Femur (tissue), 1 donor: Measurements from ENCODE around the gene PRDM16.

Experiments
- DNase-seq: peaks from one replicate; pipeline ENCODE4 v3.0.0-alpha.2; 2017

Gene PRDM16

DNA sequence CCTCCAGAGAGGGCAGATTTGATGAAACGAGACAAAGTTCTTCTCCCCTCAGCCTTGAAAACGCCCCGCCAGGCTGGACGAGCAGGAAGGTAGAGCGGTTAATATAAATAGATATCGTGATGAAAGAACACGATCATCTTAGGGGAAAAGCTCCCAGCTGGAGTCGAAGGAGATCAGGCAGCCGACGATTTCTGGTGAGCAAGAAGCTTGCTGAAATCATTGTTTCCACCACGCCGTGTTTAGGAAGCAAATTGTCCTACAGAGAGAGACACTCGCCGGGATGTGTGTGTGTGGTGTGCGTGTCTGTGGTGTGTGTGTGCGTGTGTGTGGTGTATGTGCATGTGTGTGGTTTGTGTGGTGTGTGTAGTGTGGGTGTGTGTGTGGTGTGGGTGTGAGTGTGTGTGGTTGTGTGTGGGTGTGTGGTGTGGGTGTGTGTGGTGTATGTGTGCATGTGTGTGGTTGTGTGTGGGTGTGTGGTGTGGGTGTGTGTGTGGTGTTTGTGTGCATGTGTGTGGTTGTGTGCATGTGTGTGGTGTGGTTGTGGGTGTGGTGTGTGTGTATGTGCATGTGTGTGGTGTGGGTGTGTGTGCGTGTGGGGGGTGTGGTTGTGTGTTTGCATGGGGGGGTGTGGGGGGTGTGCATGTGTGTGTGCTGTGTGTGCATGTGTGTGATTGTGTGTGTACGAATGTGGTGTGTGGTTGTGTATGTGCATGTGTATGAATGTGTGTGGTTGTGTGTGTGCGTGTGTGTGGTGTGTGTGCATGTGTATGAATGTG, 340.6 kb downstream of the PRDM16 start:
- no peak for DNase-seq

DNA sequence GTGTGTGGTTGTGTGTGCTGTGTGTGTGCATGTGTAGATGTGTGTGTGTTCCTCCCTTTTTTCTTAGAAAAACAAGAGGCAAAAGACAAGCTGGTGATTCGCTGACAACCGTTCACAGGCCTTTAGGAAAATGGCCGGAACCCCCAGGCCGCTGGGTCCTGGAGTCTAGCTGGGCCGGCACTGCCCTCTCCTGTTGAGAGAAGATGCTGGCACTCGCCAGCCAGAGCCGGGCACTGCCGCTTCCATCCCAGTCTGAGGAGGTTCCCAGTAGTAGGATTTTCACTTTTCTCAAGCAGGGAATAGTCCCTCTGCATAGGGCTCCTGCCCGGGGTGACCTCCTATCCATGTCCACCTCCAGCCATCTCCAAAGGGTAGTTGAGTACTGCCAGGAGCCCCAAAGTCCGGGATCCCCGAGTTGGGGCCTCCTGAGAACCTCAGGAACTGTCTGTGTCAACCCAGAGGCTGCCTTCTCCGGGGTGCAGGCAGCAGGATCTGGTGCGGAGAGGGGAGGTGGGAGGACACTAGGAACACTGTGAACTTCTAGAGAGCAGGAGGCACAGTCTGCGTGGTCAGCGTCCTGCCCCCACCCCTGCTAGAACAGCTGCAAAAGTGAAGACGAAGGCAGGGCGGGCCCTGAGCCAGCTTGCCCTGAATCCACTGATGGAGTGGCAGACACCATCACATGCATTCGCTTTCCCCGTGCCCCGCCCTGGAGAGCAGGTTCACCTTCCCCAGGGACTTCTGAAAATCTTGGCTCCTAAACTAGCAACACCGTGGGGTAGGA, 341.3 kb downstream of the PRDM16 start:
- peak; percentile 84 for DNase-seq

DNA sequence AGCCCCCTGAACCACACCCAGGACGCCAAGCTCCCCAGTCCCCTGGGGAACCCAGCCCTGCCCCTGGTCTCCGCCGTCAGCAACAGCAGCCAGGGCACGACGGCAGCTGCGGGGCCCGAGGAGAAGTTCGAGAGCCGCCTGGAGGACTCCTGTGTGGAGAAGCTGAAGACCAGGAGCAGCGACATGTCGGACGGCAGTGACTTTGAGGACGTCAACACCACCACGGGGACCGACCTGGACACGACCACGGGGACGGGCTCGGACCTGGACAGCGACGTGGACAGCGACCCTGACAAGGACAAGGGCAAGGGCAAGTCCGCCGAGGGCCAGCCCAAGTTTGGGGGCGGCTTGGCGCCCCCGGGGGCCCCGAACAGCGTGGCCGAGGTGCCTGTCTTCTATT, 342.8 kb downstream of the PRDM16 start:
- no peak for DNase-seq

DNA sequence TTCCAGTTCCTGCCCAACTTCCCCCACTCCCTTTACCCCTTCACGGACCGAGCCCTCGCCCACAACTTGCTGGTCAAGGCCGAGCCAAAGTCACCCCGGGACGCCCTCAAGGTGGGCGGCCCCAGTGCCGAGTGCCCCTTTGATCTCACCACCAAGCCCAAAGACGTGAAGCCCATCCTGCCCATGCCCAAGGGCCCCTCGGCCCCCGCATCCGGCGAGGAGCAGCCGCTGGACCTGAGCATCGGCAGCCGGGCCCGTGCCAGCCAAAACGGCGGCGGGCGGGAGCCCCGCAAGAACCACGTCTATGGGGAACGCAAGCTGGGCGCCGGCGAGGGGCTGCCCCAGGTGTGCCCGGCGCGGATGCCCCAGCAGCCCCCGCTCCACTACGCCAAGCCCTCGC, 343.4 kb downstream of the PRDM16 start:
- no peak for DNase-seq

DNA sequence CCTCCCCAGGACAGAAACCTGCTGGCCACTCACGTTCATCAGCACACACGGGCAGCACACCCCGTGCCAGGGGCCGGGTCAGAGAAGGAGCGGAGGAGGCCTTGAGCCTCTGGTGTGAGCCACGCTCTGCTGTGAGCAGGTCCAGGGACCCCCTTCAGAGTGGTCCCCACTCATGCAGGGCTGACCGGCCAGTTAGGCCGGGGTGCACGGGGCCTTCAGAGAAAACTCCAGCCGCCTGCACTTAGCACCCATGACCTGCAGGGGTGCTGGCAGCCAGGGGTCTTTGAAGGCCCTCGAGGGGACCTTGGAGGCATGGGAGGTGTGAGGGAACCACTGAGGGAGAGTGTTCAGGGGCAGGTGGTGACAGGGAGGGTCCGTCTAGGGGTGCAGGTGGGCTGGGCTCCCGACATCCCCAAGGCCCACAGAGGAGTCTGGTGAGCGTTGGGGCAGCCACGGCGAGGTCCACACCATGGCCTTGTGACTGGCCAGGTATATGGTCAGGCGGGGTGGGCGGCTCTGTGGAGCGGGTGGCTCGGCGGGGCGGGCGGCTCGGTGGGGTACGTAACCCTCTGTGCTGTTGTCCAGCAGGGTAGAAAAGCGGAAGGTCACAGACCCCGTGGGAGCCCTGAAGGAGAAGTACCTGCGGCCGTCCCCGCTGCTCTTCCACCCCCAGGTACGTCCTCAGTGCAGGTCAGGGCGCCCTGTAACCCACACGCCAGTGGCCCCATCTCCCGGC, 345.1 kb downstream of the PRDM16 start:
- DNase-seq = no peak

DNA sequence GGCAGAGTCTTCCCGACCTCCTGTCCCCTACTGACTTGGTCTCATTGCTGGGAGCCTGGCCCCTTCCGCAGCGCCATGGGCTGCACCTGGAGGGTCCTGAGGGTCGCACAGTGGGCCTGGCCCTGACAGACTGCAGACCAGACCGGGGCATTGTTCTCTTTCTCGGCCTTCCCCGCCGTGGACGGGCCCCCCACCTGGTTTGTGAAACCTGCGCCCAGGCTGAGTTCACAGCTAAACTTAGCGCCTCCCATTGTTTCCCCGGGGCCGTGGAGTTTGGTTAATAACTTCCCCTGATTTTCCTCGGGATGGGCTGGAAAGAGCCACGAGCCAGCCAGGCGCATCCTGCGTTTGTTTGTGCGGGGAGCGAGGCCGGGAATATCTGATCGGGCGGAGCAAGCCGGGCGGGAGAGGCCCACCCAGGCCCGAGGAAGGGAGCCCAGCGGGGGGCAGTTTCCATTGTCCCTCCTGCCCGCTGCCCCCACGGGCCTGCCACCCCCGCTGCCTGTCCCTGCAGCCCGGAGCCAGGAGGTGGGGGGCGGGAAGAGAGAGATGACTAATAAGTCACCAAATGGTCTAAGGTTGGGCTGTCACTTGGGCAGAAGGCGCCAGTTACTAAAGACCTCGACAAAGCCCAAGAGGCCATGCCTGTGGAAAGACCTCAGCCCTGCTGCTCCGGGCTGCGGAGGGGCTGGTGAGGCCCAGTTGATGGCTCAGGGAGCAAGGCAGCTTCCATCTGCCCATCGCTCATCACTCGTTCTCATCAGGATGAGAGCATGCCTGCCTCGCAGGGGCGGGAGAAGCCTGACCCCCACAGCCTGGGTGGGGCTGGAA, 346.5 kb downstream of the PRDM16 start:
- DNase-seq = no peak

DNA sequence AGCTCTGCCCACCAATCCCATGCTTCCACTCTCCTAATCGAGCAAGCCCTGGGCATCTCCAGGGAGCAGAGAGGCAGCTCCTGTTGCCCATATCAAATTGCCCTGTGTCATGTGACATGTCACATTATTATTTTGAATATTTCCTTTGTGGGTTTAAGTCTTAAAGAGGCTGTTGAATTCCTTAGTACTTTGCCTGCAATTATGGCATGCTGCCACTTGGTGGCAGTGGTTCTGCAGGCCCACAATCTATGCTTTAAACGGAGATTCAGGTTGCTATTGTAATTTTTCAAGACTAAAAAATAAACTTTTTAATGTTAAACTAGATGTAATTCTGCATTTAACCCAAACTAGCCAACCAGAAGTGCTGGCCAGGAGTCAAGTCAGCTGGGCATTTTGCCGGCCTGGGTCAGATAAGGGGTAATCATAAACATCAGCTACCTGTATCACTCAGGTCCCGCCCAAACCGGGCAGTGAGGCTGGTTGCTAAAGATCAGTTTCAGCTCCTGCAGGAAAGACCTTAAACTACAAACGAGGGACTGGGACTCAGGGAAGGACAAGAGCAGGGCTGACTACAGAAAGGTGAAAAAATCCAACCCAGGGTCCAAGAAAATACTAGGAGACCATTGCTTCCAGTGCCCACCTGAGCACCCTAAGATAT, 348.2 kb downstream of the PRDM16 start:
- DNase-seq = no peak

DNA sequence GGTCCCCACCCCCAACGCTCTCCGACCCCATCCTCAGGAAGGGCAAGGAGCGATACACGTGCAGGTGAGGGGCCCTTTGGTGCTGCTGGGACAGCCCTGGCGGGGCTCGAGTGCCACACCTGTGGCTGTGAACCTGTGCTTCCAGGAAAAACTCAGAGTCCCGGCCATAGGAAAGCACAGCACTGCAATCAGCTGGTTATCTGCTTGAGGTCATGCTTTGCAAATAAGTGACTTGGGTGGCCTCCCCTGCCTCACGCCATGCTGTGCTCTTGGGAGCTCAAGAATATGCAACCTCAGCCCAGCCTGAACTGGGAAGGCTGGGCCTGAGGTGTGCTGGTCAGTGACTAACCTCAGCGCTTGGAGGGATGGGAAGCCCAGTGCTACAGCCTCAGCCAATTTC, 348.9 kb downstream of the PRDM16 start:
- DNase-seq = no peak

DNA sequence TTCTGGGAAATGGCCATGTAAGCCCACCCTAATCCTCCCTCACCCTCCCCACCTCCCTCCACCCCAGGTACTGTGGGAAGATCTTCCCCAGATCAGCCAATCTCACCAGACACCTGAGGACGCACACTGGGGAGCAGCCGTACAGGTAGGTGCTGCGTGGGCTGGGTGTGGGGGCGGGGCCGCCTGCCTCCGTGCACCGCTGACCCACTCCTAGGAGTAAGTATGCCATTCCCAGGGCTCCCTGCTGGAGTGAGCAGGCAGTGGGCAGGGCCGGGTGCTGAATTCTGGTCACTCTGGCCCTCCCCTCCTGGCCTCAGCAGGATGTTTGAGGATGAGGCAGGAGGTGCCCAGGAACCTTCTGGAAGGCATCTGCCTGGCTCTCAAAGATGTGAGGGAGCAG, 349.6 kb downstream of the PRDM16 start:
- DNase-seq = no peak

DNA sequence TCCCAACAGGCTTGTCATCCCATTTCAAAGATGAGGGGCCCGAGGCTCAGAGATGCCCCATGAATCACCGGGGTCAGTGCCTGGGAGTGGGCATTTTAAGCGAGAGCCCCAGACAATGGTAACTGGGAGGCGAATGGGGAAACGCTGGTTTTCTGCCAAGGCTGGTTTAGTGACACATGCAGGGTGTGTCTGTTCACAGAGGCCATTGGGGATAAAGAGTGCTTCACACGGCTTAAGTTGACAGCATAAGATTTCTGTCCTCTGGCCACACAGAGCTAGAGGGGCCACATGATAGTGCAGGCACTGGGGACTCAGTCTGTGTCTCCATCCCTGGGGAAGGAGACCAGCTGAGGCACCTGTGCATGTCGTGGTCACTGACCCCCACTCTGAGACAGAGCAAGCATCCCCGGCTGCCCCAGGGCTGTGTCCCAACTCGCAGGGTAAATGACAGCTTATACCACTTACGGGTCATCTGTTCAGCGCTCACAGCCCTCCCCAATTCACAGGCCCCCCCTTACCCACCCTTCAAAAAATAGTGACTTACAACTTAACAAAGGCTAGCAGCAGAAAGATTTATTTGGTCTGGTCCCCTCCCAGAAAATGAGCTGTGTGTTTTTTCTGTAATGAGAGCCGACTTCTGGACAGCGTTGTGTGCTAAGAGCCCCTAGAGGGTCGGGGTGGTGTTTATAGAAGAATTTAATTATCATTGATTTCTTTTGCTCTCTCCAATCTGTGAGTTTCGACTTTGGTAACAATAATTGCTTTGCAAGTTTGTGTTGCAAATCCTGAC, 350.6 kb downstream of the PRDM16 start:
- DNase-seq = no peak

DNA sequence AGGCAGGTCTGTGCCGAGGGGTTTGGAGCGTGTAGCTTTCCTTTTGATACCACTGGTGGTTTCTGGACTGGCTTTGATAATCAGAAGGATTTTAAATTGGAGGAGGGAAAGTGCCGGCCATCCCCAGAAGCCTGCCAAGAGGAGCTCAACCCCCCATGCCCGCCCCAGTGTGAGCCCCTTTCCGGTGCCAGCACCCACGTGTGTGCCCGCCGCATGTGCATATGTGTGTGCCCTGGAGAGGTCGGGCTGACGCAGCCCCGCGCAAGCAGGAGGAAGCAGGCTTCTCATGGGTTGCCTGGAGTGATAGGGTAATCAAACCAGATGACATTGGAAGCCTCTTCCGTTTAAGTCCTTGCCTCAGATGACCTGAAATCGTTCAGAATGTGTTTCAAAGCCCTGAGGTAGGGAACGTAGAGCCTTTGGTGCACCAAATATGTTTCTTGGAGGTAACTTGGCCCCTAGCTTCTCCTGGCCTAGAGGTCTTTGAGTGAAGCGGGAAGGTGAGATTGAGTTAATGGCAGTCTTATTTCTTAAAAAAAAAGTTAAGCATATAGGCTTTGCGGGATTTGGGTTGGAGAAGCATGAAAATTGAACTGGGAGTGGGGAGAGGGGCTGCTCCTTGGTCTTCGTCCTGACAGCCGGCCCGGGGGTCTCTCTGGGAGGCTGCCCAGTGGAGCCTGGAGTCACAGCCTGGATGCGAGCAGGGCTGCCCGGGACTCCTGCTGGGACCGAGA, 351.4 kb downstream of the PRDM16 start:
- DNase-seq = no peak

DNA sequence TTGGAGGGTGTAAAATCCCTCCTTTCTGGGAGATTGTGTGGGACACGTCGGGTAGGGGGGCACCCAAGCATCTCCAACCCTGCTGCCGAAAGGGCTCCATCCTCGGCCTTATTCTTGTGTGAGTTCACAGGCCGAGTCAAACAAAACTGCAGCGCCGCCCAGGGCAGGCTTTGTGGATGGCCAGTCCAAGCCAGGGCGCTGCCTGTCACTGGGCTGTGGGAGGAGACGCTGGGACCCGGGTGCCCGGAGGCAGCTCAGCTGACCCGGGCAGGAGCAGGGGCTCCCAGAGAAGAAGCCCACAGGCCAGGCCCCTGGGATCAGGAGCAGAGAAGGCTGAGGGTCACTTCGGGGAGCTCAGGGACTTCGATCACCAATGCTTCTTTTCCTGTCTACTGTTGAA, 353.6 kb downstream of the PRDM16 start:
- DNase-seq = no peak

DNA sequence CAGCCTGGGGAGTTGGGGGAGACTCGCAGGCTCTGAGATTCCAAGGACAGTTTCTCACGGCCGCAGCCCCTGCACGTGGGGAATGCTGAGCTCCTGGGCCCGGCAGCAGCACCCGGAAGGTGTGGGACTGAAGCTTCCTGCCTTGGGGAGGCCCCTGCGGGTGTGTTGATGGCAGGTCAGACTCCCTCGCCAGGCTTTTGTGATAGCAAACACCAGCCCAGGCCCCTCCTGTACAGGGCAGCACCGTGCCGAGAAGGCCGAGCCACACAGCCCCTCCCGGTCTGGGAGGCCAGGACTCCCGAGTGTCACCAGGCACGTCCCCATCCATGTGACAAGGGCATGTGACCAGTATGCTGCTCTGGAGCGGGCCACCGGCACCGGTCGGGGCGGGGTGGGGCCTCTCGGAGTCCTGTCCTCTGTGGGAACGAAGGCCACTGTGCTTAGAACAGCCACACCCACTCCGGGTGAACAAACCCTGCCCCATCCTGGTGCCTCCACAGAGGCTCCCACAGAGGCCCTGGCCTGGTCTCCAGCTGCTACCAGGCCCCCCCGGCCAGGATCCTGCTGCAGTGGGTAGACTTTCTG, 354.3 kb downstream of the PRDM16 start:
- DNase-seq = no peak

DNA sequence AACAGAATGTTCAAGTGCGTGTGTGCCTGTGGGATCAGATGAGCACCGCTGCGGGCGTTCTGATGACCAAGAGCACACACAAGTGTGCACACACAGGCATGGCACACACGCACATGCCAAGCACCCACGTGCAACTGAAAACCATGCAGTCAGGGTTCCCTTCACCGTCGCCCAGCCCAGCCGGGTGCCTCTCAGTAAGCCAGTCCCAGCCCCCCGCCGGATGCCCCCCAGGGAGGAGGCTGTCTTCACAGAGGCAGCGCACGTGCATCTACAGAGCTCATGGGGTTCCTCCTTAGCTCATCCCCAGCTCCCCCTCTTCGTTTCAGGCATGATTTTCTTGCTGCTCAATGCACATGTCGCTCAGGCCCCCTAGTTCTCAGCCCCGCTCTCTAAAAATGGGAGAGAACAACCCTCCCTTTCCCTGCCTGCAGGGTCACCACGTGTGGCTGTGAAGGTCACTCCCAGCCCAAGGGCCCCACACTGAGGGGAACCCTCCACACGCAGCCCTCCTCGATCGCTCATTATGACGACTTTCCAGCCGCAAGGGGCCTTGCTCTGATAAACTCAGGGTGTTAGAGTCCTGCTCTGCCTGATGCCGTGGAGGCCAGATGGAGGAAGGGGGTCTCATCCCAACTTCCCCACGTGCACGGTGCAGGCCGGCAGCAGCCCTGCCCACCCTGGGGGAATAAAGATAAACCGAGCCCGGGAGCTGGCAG, 355.1 kb downstream of the PRDM16 start:
- no peak for DNase-seq

DNA sequence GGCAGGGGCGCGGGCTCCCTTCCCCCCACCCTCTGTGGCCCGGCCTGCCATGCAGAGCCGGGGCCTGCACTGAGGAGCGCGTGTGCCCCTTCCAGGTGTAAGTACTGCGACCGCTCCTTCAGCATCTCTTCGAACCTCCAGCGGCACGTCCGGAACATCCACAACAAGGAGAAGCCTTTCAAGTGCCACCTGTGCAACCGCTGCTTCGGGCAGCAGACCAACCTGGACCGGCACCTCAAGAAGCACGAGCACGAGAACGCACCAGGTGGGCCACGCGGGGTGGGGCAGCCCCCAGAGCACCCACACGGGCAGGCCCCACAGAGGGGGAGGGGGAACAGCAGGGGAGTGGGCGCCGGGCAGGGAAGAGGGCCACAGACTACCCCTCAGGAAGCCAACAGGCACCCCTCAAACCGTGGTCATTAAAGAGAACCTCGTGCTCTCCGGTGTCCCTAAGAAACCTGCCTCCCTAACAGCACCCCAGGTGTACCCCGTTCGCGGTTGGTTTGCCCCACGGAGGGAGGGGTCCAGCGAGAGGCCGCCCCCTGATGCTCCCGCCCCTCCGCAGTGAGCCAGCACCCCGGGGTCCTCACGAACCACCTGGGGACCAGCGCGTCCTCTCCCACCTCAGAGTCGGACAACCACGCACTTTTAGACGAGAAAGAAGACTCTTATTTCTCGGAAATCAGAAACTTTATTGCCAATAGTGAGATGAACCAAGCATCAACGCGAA, 356.6 kb downstream of the PRDM16 start:
- DNase-seq = no peak

DNA sequence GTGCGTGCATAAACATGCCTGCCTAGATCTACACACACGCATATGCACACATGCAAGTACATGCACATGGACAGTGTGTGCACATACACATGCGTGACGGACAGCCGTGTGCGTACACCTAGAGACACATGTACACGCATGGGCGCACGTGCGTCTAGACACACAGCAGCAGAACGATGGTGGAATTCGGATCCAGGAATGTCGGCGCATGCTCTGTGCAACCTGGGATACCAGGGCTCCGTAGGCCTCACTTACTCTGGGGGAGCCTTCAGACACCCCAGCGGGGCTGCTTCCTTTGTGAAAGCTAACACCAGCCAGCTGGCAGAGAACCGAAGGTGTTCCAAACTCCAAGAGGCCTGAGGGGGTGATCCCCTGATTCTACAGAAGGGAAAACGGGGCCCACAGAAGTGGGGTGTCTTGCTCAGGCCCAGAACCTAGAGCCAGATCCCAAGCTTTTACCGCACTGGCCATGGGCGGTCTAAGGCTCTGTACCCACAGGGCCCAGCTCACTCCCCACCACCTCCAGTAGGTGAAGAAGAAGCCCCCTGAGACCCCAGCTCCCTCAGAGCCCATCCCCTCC, 358.0 kb downstream of the PRDM16 start:
- DNase-seq = no peak

DNA sequence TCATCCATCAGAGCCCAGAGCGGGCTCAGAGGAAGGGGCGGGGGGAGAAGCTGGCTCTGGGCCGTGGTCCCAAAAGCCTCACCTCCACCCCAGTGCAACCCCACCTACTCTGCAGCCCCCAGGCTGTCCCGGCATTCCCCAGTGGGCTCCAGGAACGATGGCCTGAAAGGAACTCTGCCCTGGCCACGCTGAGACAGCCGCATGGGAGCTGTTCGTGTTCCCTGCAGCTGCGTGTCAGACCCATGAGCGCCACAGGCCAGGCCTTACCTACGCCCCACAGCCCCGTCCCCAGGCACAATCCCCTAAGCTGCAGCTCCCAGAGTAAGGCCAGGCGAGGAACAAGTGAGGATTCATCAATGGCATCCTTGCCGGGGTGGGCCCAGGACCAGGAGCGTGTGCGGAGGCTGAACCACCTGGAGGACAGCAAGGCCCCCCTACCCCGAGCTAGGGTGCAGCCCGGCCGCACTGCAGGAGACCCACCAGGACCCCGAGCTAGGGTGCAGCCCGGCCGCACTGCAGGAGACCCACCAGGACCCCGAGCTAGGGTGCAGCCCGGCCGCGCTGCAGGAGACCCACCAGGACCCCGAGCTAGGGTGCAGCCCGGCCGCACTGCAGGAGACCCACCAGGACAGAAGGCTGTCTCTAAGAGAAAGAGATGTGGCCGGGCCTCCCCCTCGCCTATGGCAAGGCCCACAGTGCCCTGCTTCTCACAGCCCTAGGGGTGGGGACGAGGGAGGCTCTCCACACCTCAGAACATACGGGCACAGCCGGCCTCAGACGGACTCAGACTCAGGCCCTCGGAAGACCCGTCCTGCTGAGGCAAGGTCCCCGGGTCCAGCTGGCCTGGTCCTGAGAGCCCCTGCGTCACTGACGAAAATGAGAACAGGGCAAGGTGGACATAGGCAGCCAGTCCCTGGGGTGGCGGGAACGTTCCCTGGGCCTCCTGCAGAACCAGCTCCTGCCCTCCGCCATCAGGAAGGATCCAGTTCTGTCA, 359.0 kb downstream of the PRDM16 start:
- DNase-seq = no peak
